GM12875 (cell line): Measurements from ENCODE around the gene ZNF606.

Experiments
- H3K4me3 ChIP-seq: one replicate; pipeline ENCODE4 v1.5.1; 2011; ENCODE audit warnings: low read depth, low read length, control low read depth
- CTCF ChIP-seq: IDR thresholded peaks from 2 replicates; pipeline ENCODE4 v1.5.1; 2011; ENCODE audit warnings: low read depth, mild to moderate bottlenecking, control low read depth, inconsistent platforms, low read length, moderate library complexity, borderline replicate concordance; ENCODE audit not compliant: insufficient read depth

ZNF606 gene

GRCh38 chr19:57949702-57950101 is 52.9 kb downstream of the ZNF606 start:
- no peak overlapping the region for H3K4me3 ChIP-seq
- no peak for TF ChIP-seq CTCF

GRCh38 chr19:57949296-57949695 is 53.3 kb downstream of the ZNF606 start:
- TF ChIP-seq CTCF: no peak
- H3K4me3 ChIP-seq: no peak overlapping the region

- H3K4me3 ChIP-seq: peak within 1 kb of the TSS; percentile 53
- TF ChIP-seq CTCF: peak; percentile 52; the same call in 1 of the 2 replicates
These were observed 55.0 kb downstream of the ZNF606 start, which contains the start of gene ZNF256 for GRCh38 chr19:57947419-57948134. TSS of gene ZNF256 (minus strand) at chr19:57947706. CDS start at chr19:57947474, 232 bp downstream.

- peak overlapping the region; percentile 53 for H3K4me3 ChIP-seq
- no peak for TF ChIP-seq CTCF
These were observed 55.6 kb downstream of the ZNF606 start for GRCh38 chr19:57947088-57947418.

- peak overlapping the region; percentile 53 for H3K4me3 ChIP-seq
- no peak for TF ChIP-seq CTCF
These were observed 56.3 kb downstream of the ZNF606 start for GRCh38 chr19:57946316-57946715.

GRCh38 chr19:57941593-57941992 is 61.0 kb downstream of the ZNF606 start:
- H3K4me3 ChIP-seq: no peak overlapping the region
- no peak for TF ChIP-seq CTCF

GRCh38 chr19:57935731-57936130 is 66.9 kb downstream of the ZNF606 start:
- no peak for TF ChIP-seq CTCF
- H3K4me3 ChIP-seq: no peak overlapping the region
